NCI-H774 (cell line): ENCODE data around the gene SRD5A2.
A peak's percentile ranks its signal among the peaks of the same experiment; 100 is the strongest.

ENCODE experiments used
- DNase-seq: peaks from one replicate; lab custom pipeline; 2025; lab: John Stamatoyannopoulos, UW

Gene SRD5A2

GRCh38 chr2:31533036-31533435 lies 47.7 kb downstream of the SRD5A2 start:
- no peak for DNase-seq

- no peak for DNase-seq
Measured at GRCh38 chr2:31531101-31531500, 49.6 kb downstream of the SRD5A2 start.

- no peak for DNase-seq
Measured at GRCh38 chr2:31529256-31529655, 51.5 kb downstream of the SRD5A2 start.

GRCh38 chr2:31528823-31529222 lies 51.9 kb downstream of the SRD5A2 start:
- DNase-seq: no peak

- no peak for DNase-seq
Measured at GRCh38 chr2:31526946-31527732, 53.6 kb downstream of the SRD5A2 start.

GRCh38 chr2:31525876-31526275 lies 54.9 kb downstream of the SRD5A2 start:
- DNase-seq: no peak

GRCh38 chr2:31524592-31524991 lies 56.1 kb downstream of the SRD5A2 start:
- DNase-seq: no peak

DNA sequence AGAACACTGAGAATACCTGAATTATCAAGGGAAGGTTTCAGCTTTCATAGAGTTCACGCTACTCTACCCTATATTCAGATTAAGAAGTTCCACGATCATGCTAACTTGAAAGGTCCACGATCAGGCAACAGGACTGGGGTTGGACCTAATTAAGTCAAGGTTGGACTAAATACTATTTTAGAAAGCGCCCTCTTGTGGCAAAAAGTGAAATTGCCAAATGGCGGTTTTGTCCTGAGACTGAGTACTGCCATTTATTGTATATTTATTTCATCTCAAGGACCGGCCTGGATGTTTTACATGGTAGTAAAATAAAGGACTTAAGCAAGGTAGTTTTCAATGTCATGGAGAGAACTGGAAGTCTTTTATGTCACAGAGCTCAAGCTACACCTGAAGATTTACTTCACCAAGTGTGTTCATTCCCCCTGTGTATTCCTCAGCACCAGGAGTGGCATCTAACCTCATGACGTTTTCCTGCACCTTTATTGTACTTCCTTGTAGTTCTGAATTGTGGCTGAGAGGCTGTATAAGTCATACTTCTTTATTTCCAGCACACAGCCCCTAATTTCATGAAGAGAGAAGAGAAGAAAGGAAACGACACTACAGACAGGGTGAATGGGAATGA lies 56.8 kb downstream of the SRD5A2 start:
- DNase-seq: peak; percentile 35

DNA sequence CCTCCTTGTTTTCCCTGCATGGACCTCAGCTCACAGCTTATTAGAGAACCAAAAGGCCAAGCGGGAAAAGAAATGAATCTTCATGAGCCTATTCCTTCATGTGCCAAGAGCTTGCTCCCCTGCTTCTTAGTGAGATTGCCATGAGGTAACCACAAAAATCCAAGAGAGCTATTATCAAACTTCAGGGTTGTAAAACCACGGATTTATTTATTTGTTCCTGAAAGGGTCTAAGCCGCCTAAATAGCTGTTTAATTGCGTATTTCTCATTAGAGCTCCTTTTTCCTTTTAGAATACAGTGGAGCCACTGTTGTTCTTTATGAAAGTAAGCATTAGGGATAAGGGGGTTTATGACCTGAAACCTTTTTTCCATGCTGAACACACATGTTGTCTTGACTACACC lies 58.0 kb downstream of the SRD5A2 start:
- DNase-seq: no peak

DNA sequence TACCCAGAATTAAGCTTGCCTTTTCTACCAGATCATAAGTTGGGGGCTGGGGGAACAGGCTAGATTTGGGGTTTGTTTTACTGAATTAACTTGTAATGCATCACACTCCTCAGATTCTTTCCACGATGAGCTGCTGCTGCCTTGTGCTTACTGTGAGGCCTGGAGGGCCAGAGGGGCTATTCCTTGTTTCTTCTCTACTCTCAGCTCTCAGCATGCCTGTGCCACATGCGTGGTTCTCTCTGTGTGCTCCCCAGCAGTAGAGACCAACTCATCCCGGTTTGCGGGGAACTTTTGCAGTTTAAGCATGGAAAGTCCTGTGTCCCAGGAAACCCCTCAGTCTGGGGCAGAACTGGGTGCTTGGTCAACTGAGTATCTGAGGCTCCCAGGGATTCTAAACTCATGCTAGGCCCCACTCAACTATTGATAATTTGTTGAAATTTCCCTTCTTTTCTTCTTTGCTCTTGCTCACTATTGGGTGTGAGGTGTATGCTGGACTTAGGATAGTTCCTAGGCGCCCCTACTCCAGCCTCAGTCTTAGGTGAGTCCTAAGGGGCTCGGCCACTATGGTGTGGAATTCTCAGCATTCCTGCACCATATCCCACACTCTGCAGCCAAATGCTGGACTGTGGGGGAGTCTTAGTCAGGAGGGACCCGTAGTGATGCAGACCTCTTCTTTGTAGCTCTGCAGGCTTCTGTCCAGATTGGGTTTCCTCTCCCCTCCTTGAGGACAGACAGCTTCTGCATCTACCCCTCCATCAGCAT lies 63.1 kb downstream of the SRD5A2 start:
- DNase-seq: no peak

GRCh38 chr2:31515586-31515985 lies 65.2 kb downstream of the SRD5A2 start:
- no peak for DNase-seq

- DNase-seq: no peak
Measured at GRCh38 chr2:31513553-31513952, 67.2 kb downstream of the SRD5A2 start.

- DNase-seq: no peak
Measured at GRCh38 chr2:31511376-31511775, 69.4 kb downstream of the SRD5A2 start.

DNA sequence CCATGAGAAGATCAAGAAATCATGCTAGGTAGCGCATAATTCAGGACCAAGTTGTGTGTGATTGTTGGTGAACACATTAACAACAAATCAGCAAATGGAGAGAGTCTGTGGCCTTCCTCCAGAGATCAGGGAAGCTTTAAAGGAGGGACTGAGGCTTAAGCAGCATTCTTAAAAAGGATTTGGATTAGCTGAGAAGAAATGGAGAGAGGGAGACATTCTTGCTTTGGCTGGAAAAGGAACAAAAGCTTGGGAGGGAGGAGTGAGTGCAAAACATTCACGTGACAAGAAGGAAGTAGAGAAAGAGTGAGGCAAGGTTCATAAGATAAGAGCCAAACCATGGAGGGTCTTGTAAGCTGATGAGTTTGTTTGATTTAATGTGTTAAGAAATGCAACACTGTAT lies 75.6 kb downstream of the SRD5A2 start:
- DNase-seq: no peak

- no peak for DNase-seq
Measured at GRCh38 chr2:31504311-31504710, 76.4 kb downstream of the SRD5A2 start.

DNA sequence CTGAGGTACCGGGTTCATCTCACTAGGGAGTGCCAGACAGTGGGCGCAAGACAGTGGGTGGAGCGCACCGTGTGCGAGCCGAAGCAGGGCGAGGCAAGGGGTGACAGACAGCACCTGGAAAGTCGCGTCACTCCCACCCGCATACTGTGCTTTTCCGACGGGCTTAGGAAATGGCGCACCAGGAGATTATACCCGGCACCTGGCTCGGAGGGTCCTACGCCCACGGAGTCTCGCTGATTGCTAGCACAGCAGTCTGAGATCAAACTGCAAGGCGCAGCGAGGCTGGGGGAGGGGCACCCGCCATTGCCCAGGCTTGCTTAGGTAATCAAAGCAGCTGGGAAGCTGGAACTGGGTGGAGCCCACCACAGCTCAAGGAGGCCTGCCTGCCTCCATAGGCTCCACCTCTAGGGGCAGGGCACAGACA lies 84.3 kb downstream of the SRD5A2 start:
- peak; percentile 36 for DNase-seq

DNA sequence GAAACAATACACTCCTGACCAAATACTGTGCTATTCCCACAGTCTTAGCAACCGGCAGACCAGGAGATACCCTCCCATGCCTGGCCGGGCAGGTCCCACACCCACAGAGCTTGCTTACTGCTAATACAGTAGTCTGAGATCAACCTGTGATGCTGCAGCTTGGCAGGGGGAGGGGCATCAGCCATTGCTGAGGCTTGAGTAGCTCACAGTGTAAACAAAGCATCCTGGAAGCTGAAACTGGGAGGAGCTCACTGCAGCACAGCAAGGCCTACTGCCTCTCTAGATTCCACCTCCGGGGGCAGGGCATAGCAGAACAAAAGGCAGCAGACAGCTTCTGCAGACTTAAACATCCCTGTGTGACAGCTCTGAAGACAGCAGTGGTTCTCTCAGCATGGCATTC lies 91.4 kb downstream of the SRD5A2 start:
- peak; percentile 72 for DNase-seq

DNA sequence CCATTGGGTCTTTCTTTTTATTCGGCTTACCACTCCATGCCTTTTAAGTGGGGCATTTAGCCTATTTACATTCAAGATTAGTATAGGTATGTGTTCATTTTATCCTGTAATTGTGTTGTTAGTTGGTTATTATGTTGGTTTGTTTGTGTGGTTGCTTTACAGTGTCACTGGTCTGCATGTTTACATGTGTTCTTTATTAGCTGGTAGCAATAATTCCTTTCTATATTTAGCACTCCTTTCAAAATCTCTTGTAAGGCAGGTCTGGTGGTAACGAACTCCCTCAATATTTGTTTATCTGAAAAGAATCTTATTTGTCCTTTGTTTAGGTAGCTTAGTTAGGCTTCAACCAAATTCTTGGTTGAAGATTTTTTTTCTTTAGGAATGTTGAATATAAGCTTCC lies 97.5 kb downstream of the SRD5A2 start:
- no peak for DNase-seq

DNA sequence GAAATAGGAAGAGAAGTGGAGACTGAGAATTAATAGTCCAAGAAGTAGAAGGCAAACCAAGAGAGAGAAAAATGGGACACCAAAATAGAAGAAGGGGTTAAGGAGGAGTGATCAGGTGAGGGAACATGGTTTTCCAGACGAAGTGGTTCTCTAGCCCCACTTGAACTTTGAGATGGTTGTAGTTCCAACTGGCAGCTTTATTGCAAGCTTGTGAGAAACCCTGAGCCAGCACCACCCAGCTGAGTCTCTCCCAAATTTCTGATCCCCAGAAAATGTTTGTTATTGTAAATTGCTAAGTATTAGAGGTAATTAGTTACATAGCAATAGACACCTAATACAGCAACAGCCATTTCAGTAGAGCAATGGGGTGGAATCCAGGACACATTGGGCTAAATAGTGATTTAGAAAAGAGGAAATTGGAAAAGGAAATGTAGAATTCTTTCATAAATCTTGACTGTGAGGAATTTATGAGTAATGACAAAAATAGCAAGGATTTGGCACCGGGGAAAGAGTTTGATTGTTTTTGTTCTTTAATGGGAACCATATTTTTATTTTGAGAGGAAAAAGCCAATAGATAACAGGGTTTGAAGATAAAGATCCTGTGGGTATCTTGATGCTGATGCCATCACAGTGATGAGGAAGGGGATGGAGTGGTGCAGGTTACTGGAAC lies 104.1 kb downstream of the SRD5A2 start:
- DNase-seq: no peak

- DNase-seq: no peak
Measured at GRCh38 chr2:31475692-31476091, 105.0 kb downstream of the SRD5A2 start.

DNA sequence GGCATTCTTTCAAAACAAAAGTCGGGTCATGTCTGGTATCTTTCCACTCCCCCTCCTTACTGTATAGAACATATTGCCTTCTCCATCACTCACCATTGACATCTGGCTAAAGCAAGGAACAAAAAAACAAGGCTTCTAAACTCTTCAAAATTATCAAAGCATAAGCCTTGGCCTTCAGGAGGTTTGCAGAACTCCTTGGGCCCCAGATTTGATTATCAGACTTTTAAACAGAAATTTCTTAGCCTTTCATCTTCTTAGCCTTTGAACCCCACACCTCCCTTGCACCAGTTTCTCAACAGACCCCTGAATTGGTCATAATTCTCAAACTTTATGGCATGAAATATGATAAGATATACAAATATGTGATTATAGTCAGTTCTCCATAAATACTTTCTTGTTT lies 106.4 kb downstream of the SRD5A2 start:
- no peak for DNase-seq
